NT2/D1 (cell line): Measurements from ENCODE around the gene CYP24A1.

Source experiments
- SUZ12 ChIP-seq: IDR thresholded peaks from 2 replicates; pipeline ENCODE4 v1.6.1; 2011; ENCODE audit not compliant: insufficient read length, insufficient read depth; ENCODE audit errors: extremely low read depth
- YY1 ChIP-seq: IDR thresholded peaks from 2 replicates; pipeline ENCODE4 v1.6.1; 2011; ENCODE audit not compliant: insufficient read length, insufficient read depth
- ZNF274 ChIP-seq: IDR thresholded peaks from 2 replicates; pipeline ENCODE4 v1.6.1; 2011; ENCODE audit warnings: mild to moderate bottlenecking, low read depth, low read length

DNA sequence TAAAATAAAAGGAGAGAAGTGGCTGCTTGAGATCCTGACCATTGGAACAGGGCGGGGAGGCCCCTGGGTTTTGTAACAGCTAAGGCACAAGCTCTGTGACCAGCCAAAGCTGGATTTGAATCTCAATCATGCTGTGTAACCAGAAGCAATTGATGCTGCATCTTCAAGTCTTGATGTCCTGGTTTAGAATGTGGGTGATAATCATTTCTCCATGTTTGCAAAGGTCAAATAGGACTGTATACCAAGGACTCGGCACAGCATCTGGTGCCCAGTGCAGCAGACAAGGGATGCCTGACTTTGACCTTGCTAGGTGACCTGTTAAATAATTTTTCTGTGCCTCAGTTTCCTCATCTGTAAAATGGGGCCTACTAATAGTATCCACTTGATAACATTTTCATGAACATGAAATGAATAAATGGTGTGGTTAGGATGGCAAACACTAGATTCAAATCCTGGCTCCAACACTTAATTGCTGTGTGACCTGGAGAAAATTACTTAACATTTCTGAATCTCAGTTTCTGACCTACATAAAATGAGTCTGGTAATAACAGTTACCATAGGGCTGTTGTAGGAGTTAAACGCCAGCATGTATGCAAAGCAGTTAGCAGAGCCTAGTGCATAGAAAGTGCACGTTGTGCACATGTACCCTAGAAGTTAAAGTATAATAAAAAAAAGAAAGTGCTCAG, 57.1 kb downstream of the CYP24A1 start:
- no peak for TF ChIP-seq YY1
- no peak for TF ChIP-seq ZNF274
- TF ChIP-seq SUZ12 = no peak
